WTC11 (cell line): Measurements from ENCODE around the gene TSPAN5. TPM values are rescaled to one million over a fixed set of nuclear protein-coding genes. Genes with fewer than 3 reads are reported as not detected.

ENCODE experiments used
- ATAC-seq: fragments of 200-7000 bp; cut with Tn5 transposase; 2 replicates; pipeline ENCODE4 v1.10.0; 2021; ENCODE audit warnings: mild to moderate bottlenecking, moderate library complexity
- CTCF ChIA-PET: fragments of 300-600 bp; sonication (Branson Sonifier 250); formaldehyde crosslinking; loops from one replicate; lab custom pipeline; 2021; ENCODE audit warnings: antibody characterized with exemption; lab: Charles Lee
- POLR2A ChIA-PET: fragments of 350-600 bp; sonication (Branson Sonifier 250); formaldehyde crosslinking; loops from one replicate; lab custom pipeline; 2021; ENCODE audit warnings: antibody characterized with exemption; lab: Charles Lee
- DNase-seq: peaks from one replicate; pipeline ENCODE4 v3.0.0; 2021; ENCODE audit warnings: low spot score
- H3K27ac Mint-ChIP-seq: 2 replicates; pipeline ENCODE4 v1.8.0; 2021; ENCODE audit warnings: mixed read lengths
- H3K27me3 Mint-ChIP-seq: 2 replicates; pipeline ENCODE4 v1.8.0; 2021; ENCODE audit warnings: low read depth, mild to moderate bottlenecking, moderate library complexity, mixed read lengths
- H3K36me3 Mint-ChIP-seq: 2 replicates; pipeline ENCODE4 v1.8.0; 2021; ENCODE audit warnings: mixed read lengths
- H3K4me1 Mint-ChIP-seq: 2 replicates; pipeline ENCODE4 v1.8.0; 2022; ENCODE audit warnings: mixed read lengths
- H3K4me3 Mint-ChIP-seq: 2 replicates; pipeline ENCODE4 v1.8.0; 2021; ENCODE audit warnings: mild to moderate bottlenecking, moderate library complexity, mixed read lengths
- H3K9me3 Mint-ChIP-seq: 2 replicates; pipeline ENCODE4 v1.8.0; 2021; ENCODE audit warnings: mixed read lengths
- AR ChIP-seq: fragments of 250-450 bp; sonication (Bioruptor Pico); IDR thresholded peaks from 2 replicates; pipeline ENCODE4 v1.9.0; 2021; ENCODE audit warnings: mild to moderate bottlenecking
- CREM ChIP-seq: sonication (generic); formaldehyde crosslinking; IDR thresholded peaks from 2 replicates; pipeline ENCODE4 v1.8.1; 2022; ENCODE audit warnings: mild to moderate bottlenecking, missing genetic modification reagents, moderate library complexity
- E2F4 ChIP-seq: sonication (generic); formaldehyde crosslinking; IDR thresholded peaks from 2 replicates; pipeline ENCODE4 v1.8.1; 2022; ENCODE audit warnings: low read depth, mild to moderate bottlenecking, moderate library complexity, missing genetic modification reagents, borderline replicate concordance
- ELF4 ChIP-seq: sonication (generic); formaldehyde crosslinking; IDR thresholded peaks from 2 replicates; pipeline ENCODE4 v1.8.1; 2022; ENCODE audit warnings: low read depth, mild to moderate bottlenecking, moderate library complexity, missing genetic modification reagents
- FOXK1 ChIP-seq: sonication (generic); formaldehyde crosslinking; IDR thresholded peaks from 2 replicates; pipeline ENCODE4 v1.8.0; 2022; ENCODE audit warnings: mild to moderate bottlenecking, moderate library complexity, missing genetic modification reagents
- GABPB1 ChIP-seq: sonication (generic); formaldehyde crosslinking; IDR thresholded peaks from 2 replicates; pipeline ENCODE4 v1.8.1; 2023; ENCODE audit warnings: mild to moderate bottlenecking, missing genetic modification reagents
- IRF2 ChIP-seq: sonication (generic); formaldehyde crosslinking; IDR thresholded peaks from 2 replicates; pipeline ENCODE4 v1.8.0; 2022; ENCODE audit warnings: low read depth, missing genetic modification reagents, borderline replicate concordance
- MAX ChIP-seq: sonication (generic); formaldehyde crosslinking; IDR thresholded peaks from 2 replicates; pipeline ENCODE4 v1.8.0; 2022; ENCODE audit warnings: mild to moderate bottlenecking, missing genetic modification reagents
- MYBL2 ChIP-seq: sonication (generic); formaldehyde crosslinking; IDR thresholded peaks from 2 replicates; pipeline ENCODE4 v1.8.1; 2023; ENCODE audit warnings: mild to moderate bottlenecking, moderate library complexity, missing genetic modification reagents
- NFE2L1 ChIP-seq: sonication (generic); formaldehyde crosslinking; IDR thresholded peaks from 2 replicates; pipeline ENCODE4 v1.8.1; 2023; ENCODE audit warnings: missing genetic modification reagents
- RORB ChIP-seq: fragments of 250-450 bp; sonication (Bioruptor Pico); IDR thresholded peaks from 2 replicates; pipeline ENCODE4 v1.9.0; 2021; ENCODE audit warnings: mild to moderate bottlenecking
- SMAD3 ChIP-seq: sonication (generic); formaldehyde crosslinking; IDR thresholded peaks from 2 replicates; pipeline ENCODE4 v1.8.0; 2022; ENCODE audit warnings: missing genetic modification reagents, mild to moderate bottlenecking, borderline replicate concordance
- SMAD4 ChIP-seq: sonication (generic); formaldehyde crosslinking; IDR thresholded peaks from 2 replicates; pipeline ENCODE4 v1.8.0; 2022; ENCODE audit warnings: mild to moderate bottlenecking, missing genetic modification reagents
- ZNF232 ChIP-seq: sonication (generic); formaldehyde crosslinking; IDR thresholded peaks from 2 replicates; pipeline ENCODE4 v1.8.0; 2022; ENCODE audit warnings: mild to moderate bottlenecking, missing genetic modification reagents
- ZNF416 ChIP-seq: fragments of 250-450 bp; sonication (Bioruptor Pico); IDR thresholded peaks from 2 replicates; pipeline ENCODE4 v1.9.0; 2021; ENCODE audit warnings: mild to moderate bottlenecking, inconsistent platforms
- ZNF423 ChIP-seq: fragments of 250-450 bp; sonication (Bioruptor Pico); IDR thresholded peaks from 2 replicates; pipeline ENCODE4 v2.1.2; 2022; ENCODE audit warnings: mild to moderate bottlenecking, moderate library complexity
- ZNF671 ChIP-seq: fragments of 250-450 bp; sonication (Bioruptor Pico); IDR thresholded peaks from 2 replicates; pipeline ENCODE4 v1.8.0; 2021; ENCODE audit warnings: mild to moderate bottlenecking
- total RNA-seq: library from RNA; stranded (reverse); gene quantifications from 3 replicates; pipeline ENCODE4 v1.2.3, GENCODE V29; 2021
- TF ChIP-seq, protein P1 (sequence below): fragments of 250-450 bp; sonication (Bioruptor Pico); IDR thresholded peaks from 2 replicates; pipeline ENCODE4 v1.9.0; 2021; ENCODE audit warnings: mild to moderate bottlenecking
- TF ChIP-seq, protein P2 (sequence below): sonication (generic); formaldehyde crosslinking; IDR thresholded peaks from 2 replicates; pipeline ENCODE4 v1.8.1; 2023; ENCODE audit warnings: mild to moderate bottlenecking, missing genetic modification reagents, moderate library complexity
- TF ChIP-seq, protein P3 (sequence below): fragments of 250-450 bp; sonication (Bioruptor Pico); IDR thresholded peaks from 2 replicates; pipeline ENCODE4 v1.8.0; 2021; ENCODE audit warnings: mild to moderate bottlenecking
- TF ChIP-seq, protein P4 (sequence below): fragments of 200-600 bp; IDR thresholded peaks from 2 replicates; pipeline ENCODE4 v1.8.0; 2022; ENCODE audit warnings: antibody characterized with exemption
- TF ChIP-seq, protein P5 (sequence below): sonication (generic); formaldehyde crosslinking; conservative IDR thresholded peaks from 2 replicates; pipeline ENCODE4 v1.8.1; 2022; ENCODE audit warnings: mild to moderate bottlenecking, missing genetic modification reagents

TSPAN5 gene
- total RNA-seq, 1 experiment from 2014 or later: 22.7 TPM

DNA sequence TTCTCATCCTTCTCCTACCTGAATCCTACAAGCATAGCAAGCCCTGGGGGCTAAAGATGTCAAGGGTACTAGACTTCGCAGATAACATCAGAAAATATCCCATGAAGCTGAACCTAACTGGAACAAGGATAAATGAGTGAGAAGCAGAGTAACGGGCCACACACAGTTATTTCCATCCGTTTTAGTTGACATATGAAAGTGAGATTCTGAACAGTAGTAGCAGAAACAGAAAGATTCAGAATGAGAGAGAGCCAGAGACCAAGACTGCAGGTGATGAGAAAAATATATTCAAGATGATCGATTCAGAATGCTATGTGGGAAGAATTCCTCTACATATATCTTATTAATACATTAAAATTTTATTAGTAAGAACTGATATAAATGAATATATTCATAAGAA, 165.1 kb downstream of the TSPAN5 start:
- Mint-ChIP-seq H3K9me3 (no peaks in the 10 kb centered on the region), H3K27ac (no peak overlapping the region), H3K4me1 (peaks cover 37% of the 10 kb centered on the region), H3K27me3 (no peaks in the 10 kb centered on the region), H3K36me3 (no peaks in the 10 kb centered on the region), H3K4me3 (no peak overlapping the region)
- ChIA-PET POLR2A (interaction anchor here (0.5 kb wide), 1 partner anchor 1108 kb away, joined by 3 read pairs; no protein-coding TSS in a partner anchor), CTCF (interaction anchor here (1.1 kb wide), 1 partner anchor 13 kb away, joined by 3 read pairs; no protein-coding TSS in a partner anchor)
- DNase-seq (no peak), ATAC-seq (no peak)
- TF ChIP-seq, protein P1, sequence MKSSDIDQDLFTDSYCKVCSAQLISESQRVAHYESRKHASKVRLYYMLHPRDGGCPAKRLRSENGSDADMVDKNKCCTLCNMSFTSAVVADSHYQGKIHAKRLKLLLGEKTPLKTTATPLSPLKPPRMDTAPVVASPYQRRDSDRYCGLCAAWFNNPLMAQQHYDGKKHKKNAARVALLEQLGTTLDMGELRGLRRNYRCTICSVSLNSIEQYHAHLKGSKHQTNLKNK (CRISPR knock-in tag): no peak
- TF ChIP-seq ELF4 (CRISPR knock-in tag) (no peak), AR (CRISPR knock-in tag) (no peak)
- TF ChIP-seq, protein P2, sequence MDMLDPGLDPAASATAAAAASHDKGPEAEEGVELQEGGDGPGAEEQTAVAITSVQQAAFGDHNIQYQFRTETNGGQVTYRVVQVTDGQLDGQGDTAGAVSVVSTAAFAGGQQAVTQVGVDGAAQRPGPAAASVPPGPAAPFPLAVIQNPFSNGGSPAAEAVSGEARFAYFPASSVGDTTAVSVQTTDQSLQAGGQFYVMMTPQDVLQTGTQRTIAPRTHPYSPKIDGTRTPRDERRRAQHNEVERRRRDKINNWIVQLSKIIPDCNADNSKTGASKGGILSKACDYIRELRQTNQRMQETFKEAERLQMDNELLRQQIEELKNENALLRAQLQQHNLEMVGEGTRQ (CRISPR knock-in tag): no peak

GRCh38 chr4:98491899-98492559, 166.4 kb downstream of the TSPAN5 start:
- Mint-ChIP-seq H3K27me3 (no peaks in the 10 kb centered on the region), H3K4me3 (no peak overlapping the region), H3K4me1 (peaks cover 46% of the 10 kb centered on the region), H3K9me3 (no peaks in the 10 kb centered on the region), H3K36me3 (no peaks in the 10 kb centered on the region), H3K27ac (no peak overlapping the region)
- TF ChIP-seq E2F4 (CRISPR knock-in tag) (no peak), CREM (no peak), MYBL2 (CRISPR knock-in tag) (no peak), ZNF232 (CRISPR knock-in tag) (no peak), MAX (CRISPR knock-in tag) (no peak), GABPB1 (no peak), ZNF416 (CRISPR knock-in tag) (no peak), ZNF423 (CRISPR knock-in tag) (no peak), ZNF671 (no peak), ELF4 (CRISPR knock-in tag) (no peak), FOXK1 (CRISPR knock-in tag) (no peak), NFE2L1 (CRISPR knock-in tag) (no peak), RORB (CRISPR knock-in tag) (no peak), SMAD3 (CRISPR knock-in tag) (no peak), SMAD4 (no peak), IRF2 (CRISPR knock-in tag) (no peak)
- TF ChIP-seq, protein P3, sequence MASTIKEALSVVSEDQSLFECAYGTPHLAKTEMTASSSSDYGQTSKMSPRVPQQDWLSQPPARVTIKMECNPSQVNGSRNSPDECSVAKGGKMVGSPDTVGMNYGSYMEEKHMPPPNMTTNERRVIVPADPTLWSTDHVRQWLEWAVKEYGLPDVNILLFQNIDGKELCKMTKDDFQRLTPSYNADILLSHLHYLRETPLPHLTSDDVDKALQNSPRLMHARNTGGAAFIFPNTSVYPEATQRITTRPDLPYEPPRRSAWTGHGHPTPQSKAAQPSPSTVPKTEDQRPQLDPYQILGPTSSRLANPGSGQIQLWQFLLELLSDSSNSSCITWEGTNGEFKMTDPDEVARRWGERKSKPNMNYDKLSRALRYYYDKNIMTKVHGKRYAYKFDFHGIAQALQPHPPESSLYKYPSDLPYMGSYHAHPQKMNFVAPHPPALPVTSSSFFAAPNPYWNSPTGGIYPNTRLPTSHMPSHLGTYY: no peak
- TF ChIP-seq, protein P4, sequence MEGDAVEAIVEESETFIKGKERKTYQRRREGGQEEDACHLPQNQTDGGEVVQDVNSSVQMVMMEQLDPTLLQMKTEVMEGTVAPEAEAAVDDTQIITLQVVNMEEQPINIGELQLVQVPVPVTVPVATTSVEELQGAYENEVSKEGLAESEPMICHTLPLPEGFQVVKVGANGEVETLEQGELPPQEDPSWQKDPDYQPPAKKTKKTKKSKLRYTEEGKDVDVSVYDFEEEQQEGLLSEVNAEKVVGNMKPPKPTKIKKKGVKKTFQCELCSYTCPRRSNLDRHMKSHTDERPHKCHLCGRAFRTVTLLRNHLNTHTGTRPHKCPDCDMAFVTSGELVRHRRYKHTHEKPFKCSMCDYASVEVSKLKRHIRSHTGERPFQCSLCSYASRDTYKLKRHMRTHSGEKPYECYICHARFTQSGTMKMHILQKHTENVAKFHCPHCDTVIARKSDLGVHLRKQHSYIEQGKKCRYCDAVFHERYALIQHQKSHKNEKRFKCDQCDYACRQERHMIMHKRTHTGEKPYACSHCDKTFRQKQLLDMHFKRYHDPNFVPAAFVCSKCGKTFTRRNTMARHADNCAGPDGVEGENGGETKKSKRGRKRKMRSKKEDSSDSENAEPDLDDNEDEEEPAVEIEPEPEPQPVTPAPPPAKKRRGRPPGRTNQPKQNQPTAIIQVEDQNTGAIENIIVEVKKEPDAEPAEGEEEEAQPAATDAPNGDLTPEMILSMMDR: no peak
- TF ChIP-seq, protein P1 (CRISPR knock-in tag): no peak
- TF ChIP-seq, protein P5, sequence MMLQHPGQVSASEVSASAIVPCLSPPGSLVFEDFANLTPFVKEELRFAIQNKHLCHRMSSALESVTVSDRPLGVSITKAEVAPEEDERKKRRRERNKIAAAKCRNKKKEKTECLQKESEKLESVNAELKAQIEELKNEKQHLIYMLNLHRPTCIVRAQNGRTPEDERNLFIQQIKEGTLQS: no peak
- DNase-seq: no peak
- POLR2A ChIA-PET: interaction anchor here (0.6 kb wide), 1 partner anchor 29 kb away, joined by 3 read pairs; no protein-coding TSS in a partner anchor
- CTCF ChIA-PET: interaction anchor here (0.6 to 1.3 kb wide), 2 partner anchors 49 to 167 kb away, joined by 3 read pairs; no protein-coding TSS in a partner anchor
- peak; percentile 65 for ATAC-seq
